H1 (cell line): ENCODE results near the gene BIN1. TPM values are rescaled to one million over a fixed set of nuclear protein-coding genes. Genes with fewer than 3 reads are reported as not detected.

Source experiments
- CTCF ChIA-PET: fragments of 300-600 bp; sonication (Branson Sonifier 250); formaldehyde crosslinking; loops from one replicate; lab custom pipeline; 2021; ENCODE audit not compliant: partially characterized antibody; lab: Charles Lee
- POLR2A ChIA-PET: fragments of 300-600 bp; sonication (Branson Sonifier 250); formaldehyde crosslinking; loops from one replicate; lab custom pipeline; 2021; ENCODE audit warnings: inconsistent platforms; ENCODE audit not compliant: partially characterized antibody; lab: Charles Lee
- DNase-seq, 2 experiments: peaks; one replicate each; pipeline versions ENCODE4 v3.0.0 to v3.0.0-alpha.2; 2010 to 2022; ENCODE audit warnings: low spot score in 2 of 2, low read depth in 1 of 2, mixed read lengths in 1 of 2
- FAIRE-seq: peaks from 2 replicates; lab custom pipeline; 2011; peaks lifted over from hg19 to GRCh38; lab: Jason Lieb, UNC
- H2AFZ ChIP-seq: 2 replicates; pipeline ENCODE4 v1.8.1; 2012; ENCODE audit warnings: low read length, inconsistent platforms
- H2AK5ac ChIP-seq: 2 replicates; pipeline ENCODE4 v1.6.1; 2013; ENCODE audit warnings: low read depth, low read length
- H2BK120ac ChIP-seq: replicated peaks from 2 replicates; pipeline ENCODE3; 2013; ENCODE audit warnings: low read depth, low read length, inconsistent platforms
- H2BK12ac ChIP-seq: 2 replicates; pipeline ENCODE4 v1.6.1; 2013; ENCODE audit warnings: low read depth, low read length
- H2BK15ac ChIP-seq: 2 replicates; pipeline ENCODE4 v1.6.1; 2013; ENCODE audit warnings: low read length
- H2BK20ac ChIP-seq: 2 replicates; pipeline ENCODE4 v1.6.1; 2013; ENCODE audit warnings: low read length
- H2BK5ac ChIP-seq: 2 replicates; pipeline ENCODE4 v1.6.1; 2013; ENCODE audit warnings: low read depth, low read length
- H3K14ac ChIP-seq: 2 replicates; pipeline ENCODE4 v1.6.1; 2013; ENCODE audit warnings: inconsistent platforms; ENCODE audit not compliant: insufficient read length
- H3K18ac ChIP-seq: 2 replicates; pipeline ENCODE4 v1.6.1; 2013; ENCODE audit warnings: low read length; ENCODE audit errors: extremely low read depth
- H3K23ac ChIP-seq: 2 replicates; pipeline ENCODE4 v1.6.1; 2013; ENCODE audit warnings: inconsistent platforms; ENCODE audit not compliant: insufficient read length
- H3K23me2 ChIP-seq: 2 replicates; pipeline ENCODE4 v1.6.1; 2013; ENCODE audit warnings: low read depth, low read length
- H3K27ac ChIP-seq: 2 replicates; pipeline ENCODE4 v1.6.1; 2011; ENCODE audit warnings: low read depth, low read length, inconsistent platforms
- H3K27me3 ChIP-seq, 4 experiments: replicated peaks in 1 of 4; 1 replicate in 1 of 4; 2 replicates in 3 of 4; pipeline versions ENCODE4 v1.6.1 to v1.8.1; 2011 to 2013; ENCODE audit warnings: low read length in 3 of 4, mild to moderate bottlenecking in 3 of 4, inconsistent platforms in 2 of 4, mixed read lengths in 2 of 4, moderate library complexity in 1 of 4; ENCODE audit not compliant: control insufficient read depth in 3 of 4, insufficient read depth in 3 of 4; ENCODE audit errors: extremely low read depth in 1 of 4
- H3K36me3 ChIP-seq, 4 experiments: 2 replicates each; pipeline versions ENCODE4 v1.6.1 to v1.8.1; 2011 to 2013; ENCODE audit warnings: mild to moderate bottlenecking in 4 of 4, low read length in 3 of 4, moderate library complexity in 2 of 4, control low read depth in 1 of 4, inconsistent platforms in 1 of 4; ENCODE audit not compliant: insufficient read depth in 4 of 4, control insufficient read depth in 2 of 4
- H3K4ac ChIP-seq: replicated peaks from 2 replicates; pipeline ENCODE3; 2013; ENCODE audit warnings: low read length, low read depth, mixed read lengths, inconsistent platforms; ENCODE audit not compliant: insufficient read length
- H3K4me1 ChIP-seq, 4 experiments: replicated peaks in 1 of 4; 1 replicate in 1 of 4; 2 replicates in 3 of 4; pipeline versions ENCODE4 v1.6.1 to v1.8.1; 2011 to 2013; ENCODE audit warnings: low read length in 3 of 4, inconsistent platforms in 2 of 4, mixed read lengths in 1 of 4; ENCODE audit not compliant: insufficient read depth in 4 of 4, control insufficient read depth in 3 of 4
- H3K4me2 ChIP-seq, 2 experiments: 2 replicates each; pipeline versions ENCODE4 v1.6.1 to v1.8.1; 2011 to 2013; ENCODE audit warnings: low read depth in 2 of 2, low read length in 2 of 2, control low read depth in 1 of 2, inconsistent platforms in 1 of 2, mild to moderate bottlenecking in 1 of 2; ENCODE audit not compliant: insufficient read depth in 1 of 2
- H3K4me3 ChIP-seq, 4 experiments: fragments of 200-600, 300-600 bp in 1 of 4; sonication (generic), shearing (Covaris generic), sonication (Bioruptor Twin) in 1 of 4; 2 replicates each; pipeline versions ENCODE4 v1.5.1 to v1.8.1; 2011 to 2016; ENCODE audit warnings: low read length in 4 of 4, low read depth in 3 of 4, control low read depth in 2 of 4, inconsistent platforms in 2 of 4, mild to moderate bottlenecking in 2 of 4, mixed read lengths in 1 of 4, moderate library complexity in 1 of 4; ENCODE audit not compliant: insufficient read depth in 2 of 4; ENCODE audit errors: extremely low read depth in 1 of 4
- H3K56ac ChIP-seq: replicated peaks from 2 replicates; pipeline ENCODE3; 2013; ENCODE audit warnings: low read depth, mild to moderate bottlenecking, mixed read lengths, low read length, inconsistent platforms; ENCODE audit not compliant: insufficient read length
- H3K79me1 ChIP-seq: 2 replicates; pipeline ENCODE4 v1.6.1; 2013; ENCODE audit warnings: low read depth, low read length, control low read depth
- H3K79me2 ChIP-seq, 2 experiments: 2 replicates each; pipeline versions ENCODE4 v1.6.1 to v1.8.1; 2012 to 2013; ENCODE audit warnings: low read length in 2 of 2, mild to moderate bottlenecking in 2 of 2, inconsistent platforms in 1 of 2; ENCODE audit not compliant: insufficient read depth in 2 of 2, control insufficient read depth in 1 of 2
- H3K9ac ChIP-seq, 4 experiments: replicated peaks in 1 of 4; 1 replicate in 1 of 4; 2 replicates in 3 of 4; pipeline versions ENCODE4 v1.6.1 to v1.8.1; 2011 to 2013; ENCODE audit warnings: low read depth in 3 of 4, low read length in 3 of 4, control low read depth in 2 of 4, mild to moderate bottlenecking in 2 of 4, moderate library complexity in 2 of 4, inconsistent platforms in 1 of 4; ENCODE audit errors: extremely low read depth in 1 of 4
- H3K9me3 ChIP-seq, 2 experiments: 2 replicates each; pipeline versions ENCODE4 v1.6.1 to v1.8.1; 2012 to 2013; ENCODE audit warnings: mild to moderate bottlenecking in 2 of 2, moderate library complexity in 2 of 2, control low read depth in 1 of 2, inconsistent platforms in 1 of 2, low read depth in 1 of 2, low read length in 1 of 2, mixed read lengths in 1 of 2; ENCODE audit not compliant: insufficient read depth in 2 of 2
- H4K20me1 ChIP-seq, 2 experiments: replicated peaks in 1 of 2; 2 replicates each; pipeline versions ENCODE3 to v1.8.1; 2011 to 2013; ENCODE audit warnings: inconsistent platforms in 2 of 2, low read length in 2 of 2, mild to moderate bottlenecking in 1 of 2; ENCODE audit not compliant: insufficient read depth in 2 of 2, control insufficient read depth in 1 of 2
- H4K5ac ChIP-seq: 2 replicates; pipeline ENCODE4 v1.6.1; 2013; ENCODE audit warnings: low read length, low read depth, mixed read lengths, inconsistent platforms; ENCODE audit not compliant: insufficient read length
- H4K8ac ChIP-seq: 2 replicates; pipeline ENCODE4 v1.8.0; 2013; ENCODE audit warnings: mild to moderate bottlenecking, moderate library complexity, low read length, inconsistent platforms; ENCODE audit not compliant: insufficient read depth; ENCODE audit errors: extremely low read depth
- H4K91ac ChIP-seq: replicated peaks from 2 replicates; pipeline ENCODE3; 2013; ENCODE audit warnings: low read length, mixed read lengths, inconsistent platforms; ENCODE audit not compliant: insufficient read length
- BCL11A ChIP-seq, 2 experiments: IDR thresholded peaks; one replicate each; pipeline ENCODE4 v1.6.1; 2011; ENCODE audit warnings: low read depth in 2 of 2, low read length in 2 of 2, mild to moderate bottlenecking in 2 of 2
- KDM1A ChIP-seq: fragments of 200-600, 300-600 bp; sonication (generic); IDR thresholded peaks from 2 replicates; pipeline ENCODE4 v1.7.1; 2016; ENCODE audit warnings: mild to moderate bottlenecking, low read length, borderline replicate concordance
- SIN3A ChIP-seq, 2 experiments: IDR thresholded peaks in 1 of 2; conservative IDR thresholded peaks in 1 of 2; 2 replicates each; pipeline ENCODE4 v1.6.1; 2011 to 2012; ENCODE audit warnings: low read length in 2 of 2, improper control_type of control experiment in 1 of 2, low read depth in 1 of 2, mild to moderate bottlenecking in 1 of 2
- SRF ChIP-seq: IDR thresholded peaks from 2 replicates; pipeline ENCODE4 v1.6.1; 2011; ENCODE audit warnings: mild to moderate bottlenecking, low read depth, low read length, moderate library complexity
- TCF12 ChIP-seq: IDR thresholded peaks from 2 replicates; pipeline ENCODE4 v1.6.1; 2011; ENCODE audit warnings: low read depth, mild to moderate bottlenecking, low read length
- WGBS, 2 experiments: shearing (Covaris generic) in 1 of 2; methylation state at CpG; one replicate each; pipeline versions ENCODE4 v1.1.6 to v1.1.7; 2013 to 2015; ENCODE audit warnings: low lambda C conversion rate in 2 of 2, mixed read lengths in 2 of 2, inconsistent platforms in 1 of 2, low coverage in 1 of 2, missing lambda C conversion rate in 1 of 2; ENCODE audit not compliant: insufficient replicate concordance in 2 of 2, insufficient coverage in 1 of 2, insufficient read length in 1 of 2; ENCODE audit errors: extremely low coverage in 1 of 2, missing lambda C conversion rate in 1 of 2; 5-methylcytosine and 5-hydroxymethylcytosine counted together
- polyA plus RNA-seq, 7 experiments: library from polyadenylated mRNA; depleted of rRNA in 3 of 7; stranded (reverse) in 5 of 7; unstranded in 2 of 7; fragments of >200 nt in 5 of 7; fragments of 200-250 nt in 2 of 7; gene quantifications; 1 replicate in 5 of 7; 2 replicates in 1 of 7; 4 replicates in 1 of 7; pipeline versions ENCODE4 v1.2.1 to v1.2.3, GENCODE V29; 2011 to 2013; ENCODE audit warnings: missing spikeins in 2 of 7, mixed read lengths in 2 of 7
- total RNA-seq: library from RNA; stranded (reverse); fragmentation: NEBNext Ultra II Directional; extraction: Animal tissue kit (Norgen Biotek cat#: 25700); gene quantifications from 2 replicates; pipeline ENCODE4 v1.2.1, GENCODE V29; 2021

Gene BIN1
- total and polyA plus RNA-seq, 2 of the 8 experiments (the other 6 are each of a cell fraction or from before 2014, with no cell fraction given), result 23.6 to 35.6 TPM

- H3K36me3 ChIP-seq, result no peaks in the 10 kb centered on the region
- no peak overlapping the region for H3K4me2 ChIP-seq
- H3K9ac ChIP-seq, result no peak overlapping the region
- H3K23ac ChIP-seq, result no peak overlapping the region
- no peaks in the 10 kb centered on the region for H3K79me2 ChIP-seq
- H2BK15ac ChIP-seq, result no peak overlapping the region
- ChIA-PET CTCF (interaction anchor here (1.3 to 1.8 kb wide), 2 partner anchors 16 to 138 kb away, joined by 3 to 4 read pairs; no protein-coding TSS in a partner anchor), POLR2A (no interaction called here)
- H3K4me3 ChIP-seq, result no peak overlapping the region
- H3K14ac ChIP-seq, result no peak overlapping the region
- WGBS, 2 experiments, result 94% methylated on average over 1 of the region's 1 CpG; no CpG with 5 or more reads in 1 of the 2 experiments
- H3K79me1 ChIP-seq, result no peaks in the 10 kb centered on the region
- H2BK120ac ChIP-seq, result no peak overlapping the region
- no peak overlapping the region for H2BK20ac ChIP-seq
- no peak overlapping the region for H4K91ac ChIP-seq
- no peak overlapping the region for H3K56ac ChIP-seq
- no peak overlapping the region for H3K18ac ChIP-seq
- H3K23me2 ChIP-seq, result peaks cover 7% of the 10 kb centered on the region; the same call in 1 of the 2 replicates
- no peak overlapping the region for H2AFZ ChIP-seq
- no peak overlapping the region for H3K27ac ChIP-seq
- no peak overlapping the region for H4K8ac ChIP-seq
- no peaks in the 10 kb centered on the region for H3K27me3 ChIP-seq
- H3K4me1 ChIP-seq, result peaks cover 1 to 3% (median 2%) of the 10 kb centered on the region in 4 experiments; a peak in 4 of 7 replicates
- FAIRE-seq, result no peak
- no peak overlapping the region for H4K5ac ChIP-seq
- peaks cover 0 to 2% of the 10 kb centered on the region in 2 experiments for H4K20me1 ChIP-seq
- no peak overlapping the region for H2BK5ac ChIP-seq
- H3K9me3 ChIP-seq, result no peaks in the 10 kb centered on the region
- H2BK12ac ChIP-seq, result no peak overlapping the region
- peak in 1 of 2 experiments; percentile 31 for DNase-seq
- no peak overlapping the region for H3K4ac ChIP-seq
- H2AK5ac ChIP-seq, result no peak overlapping the region
- TF ChIP-seq SRF (no peak), BCL11A (IDR thresholded peaks at IDR 0.05; ENCODE audit: low read depth in 2 of 2, low read length in 2 of 2) (no peak), TCF12 (no peak), KDM1A (no peak), SIN3A (conservative IDR thresholded peaks at IDR 0.05 in 1 of 2, IDR thresholded peaks at IDR 0.05 in 1 of 2; ENCODE audit: low read depth in 1 of 2, low read length in 2 of 2) (no peak)
Measured at GRCh38 chr2:127023504-127023903, 83.5 kb downstream of the BIN1 start.
